GM23338 (cell line): ENCODE data around the gene REM2. TPM values are rescaled to one million over a fixed set of nuclear protein-coding genes. Genes with fewer than 3 reads are reported as not detected.

Experiments used
- ATAC-seq: fragments of 200-7000 bp; cut with Tn5 transposase; 3 replicates; pipeline ENCODE4 v1.9.1; 2020
- DNase-seq: peaks from one replicate; pipeline ENCODE4 v3.0.0-alpha.2; 2015; ENCODE audit warnings: low spot score
- H2AFZ ChIP-seq: fragments of 200-600 bp; sonication (generic); 2 replicates; pipeline ENCODE4 v1.8.0; 2016; ENCODE audit warnings: antibody characterized with exemption, mild to moderate bottlenecking, moderate library complexity
- H3F3A ChIP-seq: fragments of 200-600 bp; sonication (generic); replicated peaks from 2 replicates; pipeline ENCODE4 v1.8.0; 2017; ENCODE audit warnings: antibody characterized with exemption, mixed run types, low read depth
- H3K27ac ChIP-seq: fragments of 200-600 bp; sonication (generic); 2 replicates; pipeline ENCODE4 v1.6.1; 2016; ENCODE audit warnings: low read depth
- H3K27me3 ChIP-seq: fragments of 200-600 bp; sonication (generic); 2 replicates; pipeline ENCODE4 v1.8.0; 2016; ENCODE audit warnings: mild to moderate bottlenecking, mixed run types, moderate library complexity; ENCODE audit not compliant: insufficient read depth
- H3K36me3 ChIP-seq: fragments of 200-600 bp; sonication (generic); 2 replicates; pipeline ENCODE4 v1.8.0; 2016; ENCODE audit warnings: mild to moderate bottlenecking; ENCODE audit not compliant: insufficient read depth
- H3K4me1 ChIP-seq: fragments of 200-600 bp; sonication (generic); 2 replicates; pipeline ENCODE4 v1.8.0; 2016; ENCODE audit warnings: mild to moderate bottlenecking, moderate library complexity; ENCODE audit not compliant: insufficient read depth
- H3K4me2 ChIP-seq: fragments of 200-600 bp; sonication (generic); 2 replicates; pipeline ENCODE4 v1.7.1; 2017; ENCODE audit warnings: mixed run types
- H3K4me3 ChIP-seq: fragments of 200-600 bp; sonication (generic); 2 replicates; pipeline ENCODE4 v1.6.1; 2016; ENCODE audit warnings: mixed run types
- H3K79me2 ChIP-seq: fragments of 200-600 bp; sonication (generic); replicated peaks from 2 replicates; pipeline ENCODE4 v1.8.0; 2017; ENCODE audit warnings: mild to moderate bottlenecking; ENCODE audit not compliant: insufficient read depth
- H3K9me2 ChIP-seq: fragments of 200-600 bp; sonication (generic); 2 replicates; pipeline ENCODE4 v1.8.0; 2017; ENCODE audit not compliant: insufficient read depth
- H4K20me1 ChIP-seq: fragments of 200-600 bp; sonication (generic); replicated peaks from 2 replicates; pipeline ENCODE4 v1.8.0; 2017; ENCODE audit warnings: mild to moderate bottlenecking; ENCODE audit not compliant: insufficient read depth
- H3K27ac Mint-ChIP-seq: 2 replicates; pipeline ENCODE4 v1.8.0; 2020; ENCODE audit warnings: inconsistent platforms, mild to moderate bottlenecking, moderate library complexity, mixed read lengths
- H3K27me3 Mint-ChIP-seq: 3 replicates; pipeline ENCODE4 v1.8.0; 2022; ENCODE audit warnings: low read depth, mild to moderate bottlenecking, moderate library complexity, mixed read lengths, inconsistent platforms; ENCODE audit not compliant: insufficient read depth, poor library complexity
- H3K36me3 Mint-ChIP-seq: 3 replicates; pipeline ENCODE4 v1.8.0; 2021; ENCODE audit warnings: low read depth, mild to moderate bottlenecking, inconsistent platforms, moderate library complexity, mixed read lengths
- H3K4me1 Mint-ChIP-seq: 3 replicates; pipeline ENCODE4 v1.8.0; 2020; ENCODE audit warnings: mild to moderate bottlenecking, inconsistent platforms, mixed read lengths
- H3K4me3 Mint-ChIP-seq: 3 replicates; pipeline ENCODE4 v1.8.0; 2021; ENCODE audit warnings: moderate library complexity, mild to moderate bottlenecking, inconsistent platforms, mixed read lengths
- H3K9me3 Mint-ChIP-seq: 3 replicates; pipeline ENCODE4 v1.8.0; 2020; ENCODE audit warnings: moderate library complexity, mild to moderate bottlenecking, inconsistent platforms, mixed read lengths
- CREB1 ChIP-seq: fragments of 250-450 bp; sonication (Bioruptor Pico); IDR thresholded peaks from 2 replicates; pipeline ENCODE4 v1.5.0; 2020; ENCODE audit warnings: low read depth, mild to moderate bottlenecking, moderate library complexity
- EZH2 ChIP-seq: fragments of 200-600 bp; sonication (generic); IDR thresholded peaks from one replicate; pipeline ENCODE4 v1.8.0; 2017; ENCODE audit warnings: antibody characterized with exemption, mild to moderate bottlenecking, low read depth; ENCODE audit not compliant: unreplicated experiment
- EZH2phosphoT487 ChIP-seq: fragments of 200-600 bp; sonication (generic); IDR thresholded peaks from one replicate; pipeline ENCODE4 v1.8.1; 2018; ENCODE audit warnings: antibody characterized with exemption; ENCODE audit not compliant: unreplicated experiment
- JUNB ChIP-seq: IDR thresholded peaks from one replicate; pipeline ENCODE4 v1.6.1; 2016; ENCODE audit warnings: antibody characterized with exemption; ENCODE audit not compliant: unreplicated experiment
- NANOG ChIP-seq: IDR thresholded peaks from 2 replicates; pipeline ENCODE4 v1.6.1; 2016; ENCODE audit warnings: antibody characterized with exemption, borderline replicate concordance
- POLR2AphosphoS5 ChIP-seq: IDR thresholded peaks from 2 replicates; pipeline ENCODE4 v1.6.1; 2016; ENCODE audit warnings: antibody characterized with exemption, low read depth
- STAT1 ChIP-seq: IDR thresholded peaks from one replicate; pipeline ENCODE4 v1.6.1; 2016; ENCODE audit warnings: antibody characterized with exemption; ENCODE audit not compliant: unreplicated experiment
- ZNF331 ChIP-seq: fragments of 250-450 bp; sonication (Bioruptor Pico); IDR thresholded peaks from 2 replicates; pipeline ENCODE4 v1.5.0; 2020; ENCODE audit warnings: low read depth, mild to moderate bottlenecking, moderate library complexity
- polyA plus RNA-seq: library from polyadenylated mRNA; unstranded; fragments of >200 nt; fragmentation: Nextera tagmentation; extraction: Ambion mirVana; gene quantifications from 2 replicates; pipeline ENCODE4 v1.2.1, GENCODE V29; 2016
- total RNA-seq: library from RNA; depleted of rRNA; stranded (reverse); fragments of >200 nt; shearing (Covaris generic); gene quantifications from 2 replicates; pipeline ENCODE4 v1.2.3, GENCODE V29; 2014
- TF ChIP-seq, protein P1 (sequence below): IDR thresholded peaks from one replicate; pipeline ENCODE4 v1.6.1; 2018; ENCODE audit warnings: antibody characterized with exemption; ENCODE audit not compliant: unreplicated experiment
- TF ChIP-seq, protein P2 (sequence below): IDR thresholded peaks from 2 replicates; pipeline ENCODE4 v1.6.1; 2016; ENCODE audit warnings: antibody characterized with exemption
- TF ChIP-seq, protein P3 (sequence below), 2 experiments: fragments of 200-600 bp in 1 of 2; sonication (generic) in 1 of 2; conservative IDR thresholded peaks; 2 replicates each; pipeline versions ENCODE4 v1.5.1 to v1.6.1; 2016 to 2017; ENCODE audit warnings: antibody characterized with exemption in 2 of 2, low read depth in 2 of 2, mild to moderate bottlenecking in 2 of 2, moderate library complexity in 1 of 2
- TF ChIP-seq, protein P4 (sequence below): fragments of 250-450 bp; sonication (Bioruptor Pico); IDR thresholded peaks from 2 replicates; pipeline ENCODE4 v1.5.0; 2020; ENCODE audit warnings: mild to moderate bottlenecking, moderate library complexity

The REM2 gene
- total and polyA plus RNA-seq, 2 experiments from 2014 or later, result 0.31 to 2.9 TPM

DNA sequence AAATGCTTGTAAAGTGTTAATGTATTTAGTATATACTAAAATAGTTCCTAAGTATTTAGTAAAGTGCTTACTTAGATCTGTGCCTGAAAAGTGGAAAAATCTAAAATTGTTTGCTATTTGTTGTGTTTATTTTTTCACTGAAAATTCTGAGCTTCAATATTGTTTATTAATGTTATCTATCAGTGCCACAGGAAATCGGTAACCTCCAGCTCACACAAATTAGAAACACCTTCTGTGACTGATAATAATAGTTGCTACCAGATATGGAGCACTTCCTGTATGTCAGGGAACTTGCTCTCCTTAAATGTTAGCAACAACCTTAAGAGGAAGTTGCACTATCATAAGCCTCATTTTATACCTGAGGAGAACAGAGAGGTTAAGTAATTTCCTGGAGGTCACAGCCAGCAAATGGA lies 12.2 kb upstream of the REM2 start:
- no peaks in the 10 kb centered on the region for H3K79me2 ChIP-seq
- ATAC-seq (no peak), DNase-seq (no peak)
- Mint-ChIP-seq H3K27me3 (peaks cover 20% of the 10 kb centered on the region), H3K27ac (peak overlapping the region; percentile 99), H3K4me1 (peaks cover 13% of the 10 kb centered on the region), H3K36me3 (peaks cover 12% of the 10 kb centered on the region), H3K4me3 (peak overlapping the region; percentile 89), H3K9me3 (no peaks in the 10 kb centered on the region; the same call in 2 of the 3 replicates)
- H4K20me1 ChIP-seq, result no peaks in the 10 kb centered on the region
- H3K27ac ChIP-seq, result peak overlapping the region; percentile 81
- H3F3A ChIP-seq, result peaks cover 7% of the 10 kb centered on the region; the same call in 1 of the 2 replicates
- H3K4me3 ChIP-seq, result peak overlapping the region; percentile 96
- peak overlapping the region; percentile 76 for H3K4me2 ChIP-seq
- H3K9me2 ChIP-seq, result no peaks in the 10 kb centered on the region
- peaks cover 19% of the 10 kb centered on the region for H3K4me1 ChIP-seq
- H3K36me3 ChIP-seq, result no peaks in the 10 kb centered on the region
- no peak for TF ChIP-seq EZH2phosphoT487
- TF ChIP-seq, protein P1, sequence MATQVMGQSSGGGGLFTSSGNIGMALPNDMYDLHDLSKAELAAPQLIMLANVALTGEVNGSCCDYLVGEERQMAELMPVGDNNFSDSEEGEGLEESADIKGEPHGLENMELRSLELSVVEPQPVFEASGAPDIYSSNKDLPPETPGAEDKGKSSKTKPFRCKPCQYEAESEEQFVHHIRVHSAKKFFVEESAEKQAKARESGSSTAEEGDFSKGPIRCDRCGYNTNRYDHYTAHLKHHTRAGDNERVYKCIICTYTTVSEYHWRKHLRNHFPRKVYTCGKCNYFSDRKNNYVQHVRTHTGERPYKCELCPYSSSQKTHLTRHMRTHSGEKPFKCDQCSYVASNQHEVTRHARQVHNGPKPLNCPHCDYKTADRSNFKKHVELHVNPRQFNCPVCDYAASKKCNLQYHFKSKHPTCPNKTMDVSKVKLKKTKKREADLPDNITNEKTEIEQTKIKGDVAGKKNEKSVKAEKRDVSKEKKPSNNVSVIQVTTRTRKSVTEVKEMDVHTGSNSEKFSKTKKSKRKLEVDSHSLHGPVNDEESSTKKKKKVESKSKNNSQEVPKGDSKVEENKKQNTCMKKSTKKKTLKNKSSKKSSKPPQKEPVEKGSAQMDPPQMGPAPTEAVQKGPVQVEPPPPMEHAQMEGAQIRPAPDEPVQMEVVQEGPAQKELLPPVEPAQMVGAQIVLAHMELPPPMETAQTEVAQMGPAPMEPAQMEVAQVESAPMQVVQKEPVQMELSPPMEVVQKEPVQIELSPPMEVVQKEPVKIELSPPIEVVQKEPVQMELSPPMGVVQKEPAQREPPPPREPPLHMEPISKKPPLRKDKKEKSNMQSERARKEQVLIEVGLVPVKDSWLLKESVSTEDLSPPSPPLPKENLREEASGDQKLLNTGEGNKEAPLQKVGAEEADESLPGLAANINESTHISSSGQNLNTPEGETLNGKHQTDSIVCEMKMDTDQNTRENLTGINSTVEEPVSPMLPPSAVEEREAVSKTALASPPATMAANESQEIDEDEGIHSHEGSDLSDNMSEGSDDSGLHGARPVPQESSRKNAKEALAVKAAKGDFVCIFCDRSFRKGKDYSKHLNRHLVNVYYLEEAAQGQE, result no peak
- no peak for TF ChIP-seq STAT1
- no peak for TF ChIP-seq JUNB
- TF ChIP-seq ZNF331 (CRISPR knock-in tag), result no peak
- TF ChIP-seq, protein P2, sequence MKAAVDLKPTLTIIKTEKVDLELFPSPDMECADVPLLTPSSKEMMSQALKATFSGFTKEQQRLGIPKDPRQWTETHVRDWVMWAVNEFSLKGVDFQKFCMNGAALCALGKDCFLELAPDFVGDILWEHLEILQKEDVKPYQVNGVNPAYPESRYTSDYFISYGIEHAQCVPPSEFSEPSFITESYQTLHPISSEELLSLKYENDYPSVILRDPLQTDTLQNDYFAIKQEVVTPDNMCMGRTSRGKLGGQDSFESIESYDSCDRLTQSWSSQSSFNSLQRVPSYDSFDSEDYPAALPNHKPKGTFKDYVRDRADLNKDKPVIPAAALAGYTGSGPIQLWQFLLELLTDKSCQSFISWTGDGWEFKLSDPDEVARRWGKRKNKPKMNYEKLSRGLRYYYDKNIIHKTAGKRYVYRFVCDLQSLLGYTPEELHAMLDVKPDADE, result no peak
- no peak for TF ChIP-seq EZH2
- TF ChIP-seq, protein P3, sequence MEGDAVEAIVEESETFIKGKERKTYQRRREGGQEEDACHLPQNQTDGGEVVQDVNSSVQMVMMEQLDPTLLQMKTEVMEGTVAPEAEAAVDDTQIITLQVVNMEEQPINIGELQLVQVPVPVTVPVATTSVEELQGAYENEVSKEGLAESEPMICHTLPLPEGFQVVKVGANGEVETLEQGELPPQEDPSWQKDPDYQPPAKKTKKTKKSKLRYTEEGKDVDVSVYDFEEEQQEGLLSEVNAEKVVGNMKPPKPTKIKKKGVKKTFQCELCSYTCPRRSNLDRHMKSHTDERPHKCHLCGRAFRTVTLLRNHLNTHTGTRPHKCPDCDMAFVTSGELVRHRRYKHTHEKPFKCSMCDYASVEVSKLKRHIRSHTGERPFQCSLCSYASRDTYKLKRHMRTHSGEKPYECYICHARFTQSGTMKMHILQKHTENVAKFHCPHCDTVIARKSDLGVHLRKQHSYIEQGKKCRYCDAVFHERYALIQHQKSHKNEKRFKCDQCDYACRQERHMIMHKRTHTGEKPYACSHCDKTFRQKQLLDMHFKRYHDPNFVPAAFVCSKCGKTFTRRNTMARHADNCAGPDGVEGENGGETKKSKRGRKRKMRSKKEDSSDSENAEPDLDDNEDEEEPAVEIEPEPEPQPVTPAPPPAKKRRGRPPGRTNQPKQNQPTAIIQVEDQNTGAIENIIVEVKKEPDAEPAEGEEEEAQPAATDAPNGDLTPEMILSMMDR (conservative IDR thresholded peaks at IDR 0.05; ENCODE audit: low read depth in 2 of 2), result no peak
- TF ChIP-seq NANOG, result no peak
- TF ChIP-seq CREB1, result no peak
- TF ChIP-seq, protein P4, sequence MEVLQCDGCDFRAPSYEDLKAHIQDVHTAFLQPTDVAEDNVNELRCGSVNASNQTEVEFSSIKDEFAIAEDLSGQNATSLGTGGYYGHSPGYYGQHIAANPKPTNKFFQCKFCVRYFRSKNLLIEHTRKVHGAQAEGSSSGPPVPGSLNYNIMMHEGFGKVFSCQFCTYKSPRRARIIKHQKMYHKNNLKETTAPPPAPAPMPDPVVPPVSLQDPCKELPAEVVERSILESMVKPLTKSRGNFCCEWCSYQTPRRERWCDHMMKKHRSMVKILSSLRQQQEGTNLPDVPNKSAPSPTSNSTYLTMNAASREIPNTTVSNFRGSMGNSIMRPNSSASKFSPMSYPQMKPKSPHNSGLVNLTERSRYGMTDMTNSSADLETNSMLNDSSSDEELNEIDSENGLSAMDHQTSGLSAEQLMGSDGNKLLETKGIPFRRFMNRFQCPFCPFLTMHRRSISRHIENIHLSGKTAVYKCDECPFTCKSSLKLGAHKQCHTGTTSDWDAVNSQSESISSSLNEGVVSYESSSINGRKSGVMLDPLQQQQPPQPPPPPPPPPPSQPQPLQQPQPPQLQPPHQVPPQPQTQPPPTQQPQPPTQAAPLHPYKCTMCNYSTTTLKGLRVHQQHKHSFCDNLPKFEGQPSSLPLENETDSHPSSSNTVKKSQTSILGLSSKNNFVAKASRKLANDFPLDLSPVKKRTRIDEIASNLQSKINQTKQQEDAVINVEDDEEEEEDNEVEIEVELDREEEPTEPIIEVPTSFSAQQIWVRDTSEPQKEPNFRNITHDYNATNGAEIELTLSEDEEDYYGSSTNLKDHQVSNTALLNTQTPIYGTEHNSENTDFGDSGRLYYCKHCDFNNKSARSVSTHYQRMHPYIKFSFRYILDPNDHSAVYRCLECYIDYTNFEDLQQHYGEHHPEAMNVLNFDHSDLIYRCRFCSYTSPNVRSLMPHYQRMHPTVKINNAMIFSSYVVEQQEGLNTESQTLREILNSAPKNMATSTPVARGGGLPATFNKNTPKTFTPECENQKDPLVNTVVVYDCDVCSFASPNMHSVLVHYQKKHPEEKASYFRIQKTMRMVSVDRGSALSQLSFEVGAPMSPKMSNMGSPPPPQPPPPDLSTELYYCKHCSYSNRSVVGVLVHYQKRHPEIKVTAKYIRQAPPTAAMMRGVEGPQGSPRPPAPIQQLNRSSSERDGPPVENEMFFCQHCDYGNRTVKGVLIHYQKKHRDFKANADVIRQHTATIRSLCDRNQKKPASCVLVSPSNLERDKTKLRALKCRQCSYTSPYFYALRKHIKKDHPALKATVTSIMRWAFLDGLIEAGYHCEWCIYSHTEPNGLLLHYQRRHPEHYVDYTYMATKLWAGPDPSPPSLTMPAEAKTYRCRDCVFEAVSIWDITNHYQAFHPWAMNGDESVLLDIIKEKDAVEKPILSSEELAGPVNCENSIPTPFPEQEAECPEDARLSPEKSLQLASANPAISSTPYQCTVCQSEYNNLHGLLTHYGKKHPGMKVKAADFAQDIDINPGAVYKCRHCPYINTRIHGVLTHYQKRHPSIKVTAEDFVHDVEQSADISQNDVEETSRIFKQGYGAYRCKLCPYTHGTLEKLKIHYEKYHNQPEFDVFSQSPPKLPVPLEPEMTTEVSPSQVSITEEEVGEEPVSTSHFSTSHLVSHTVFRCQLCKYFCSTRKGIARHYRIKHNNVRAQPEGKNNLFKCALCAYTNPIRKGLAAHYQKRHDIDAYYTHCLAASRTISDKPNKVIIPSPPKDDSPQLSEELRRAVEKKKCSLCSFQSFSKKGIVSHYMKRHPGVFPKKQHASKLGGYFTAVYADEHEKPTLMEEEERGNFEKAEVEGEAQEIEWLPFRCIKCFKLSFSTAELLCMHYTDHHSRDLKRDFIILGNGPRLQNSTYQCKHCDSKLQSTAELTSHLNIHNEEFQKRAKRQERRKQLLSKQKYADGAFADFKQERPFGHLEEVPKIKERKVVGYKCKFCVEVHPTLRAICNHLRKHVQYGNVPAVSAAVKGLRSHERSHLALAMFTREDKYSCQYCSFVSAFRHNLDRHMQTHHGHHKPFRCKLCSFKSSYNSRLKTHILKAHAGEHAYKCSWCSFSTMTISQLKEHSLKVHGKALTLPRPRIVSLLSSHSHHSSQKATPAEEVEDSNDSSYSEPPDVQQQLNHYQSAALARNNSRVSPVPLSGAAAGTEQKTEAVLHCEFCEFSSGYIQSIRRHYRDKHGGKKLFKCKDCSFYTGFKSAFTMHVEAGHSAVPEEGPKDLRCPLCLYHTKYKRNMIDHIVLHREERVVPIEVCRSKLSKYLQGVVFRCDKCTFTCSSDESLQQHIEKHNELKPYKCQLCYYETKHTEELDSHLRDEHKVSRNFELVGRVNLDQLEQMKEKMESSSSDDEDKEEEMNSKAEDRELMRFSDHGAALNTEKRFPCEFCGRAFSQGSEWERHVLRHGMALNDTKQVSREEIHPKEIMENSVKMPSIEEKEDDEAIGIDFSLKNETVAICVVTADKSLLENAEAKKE (CRISPR knock-in tag), result no peak
- TF ChIP-seq POLR2AphosphoS5, result no peak
- H3K27me3 ChIP-seq, result no peaks in the 10 kb centered on the region
- H2AFZ ChIP-seq, result no peak overlapping the region
